A549 (cell line): ENCODE measurements around the gene PROCR. TPM values are rescaled to one million over a fixed set of nuclear protein-coding genes. Genes with fewer than 3 reads are reported as not detected.

ENCODE experiments used
- ATAC-seq, 2 experiments: fragments of 200-7000 bp in 1 of 2; fragments of >200 bp in 1 of 2; cut with Nextera tagmentation in 1 of 2; cut with Tn5 transposase in 1 of 2; 3 replicates each; pipeline versions ENCODE4 v1.8.0 to v1.9.1; 2018 to 2020; ENCODE audit warnings: mild to moderate bottlenecking in 1 of 2, moderate library complexity in 1 of 2
- CTCF ChIA-PET: fragments of 300-600 bp; sonication (Branson Sonifier 250); formaldehyde crosslinking; extraction: SDS; loops from one replicate; lab custom pipeline; 2021; ENCODE audit warnings: antibody characterized with exemption, inconsistent platforms; lab: Yijun Ruan, JAX
- POLR2A ChIA-PET: fragments of 350-600 bp; formaldehyde crosslinking; extraction: SDS; loops from one replicate; lab custom pipeline; 2021; ENCODE audit warnings: antibody characterized with exemption, inconsistent platforms; lab: Yijun Ruan, JAX
- DNase-seq, 2 experiments: peaks; one replicate each; pipeline versions ENCODE4 v3.0.0 to v3.0.0-alpha.2; 2011 to 2016; ENCODE audit warnings: low read depth in 1 of 2, low spot score in 1 of 2
- FAIRE-seq: peaks from 2 replicates; lab custom pipeline; 2011; peaks lifted over from hg19 to GRCh38; lab: Jason Lieb, UNC
- H3K27ac ChIP-seq, 2 experiments: fragments of >200 bp; sonication (Bioruptor Twin); formaldehyde crosslinking; 3 replicates each; pipeline ENCODE4 v1.5.1; 2016 to 2017
- H3K4me1 ChIP-seq: fragments of >200 bp; sonication (Bioruptor Twin); formaldehyde crosslinking; 3 replicates; pipeline ENCODE4 v1.6.1; 2016
- H3K4me2 ChIP-seq: fragments of >200 bp; sonication (Bioruptor Twin); formaldehyde crosslinking; 3 replicates; pipeline ENCODE4 v1.6.1; 2016
- H3K4me3 ChIP-seq: fragments of >200 bp; sonication (Bioruptor Twin); formaldehyde crosslinking; 3 replicates; pipeline ENCODE4 v1.5.1; 2016
- H3K9me3 ChIP-seq: fragments of >200 bp; sonication (Bioruptor Twin); formaldehyde crosslinking; 3 replicates; pipeline ENCODE4 v1.6.1; 2016
- ATOH8 ChIP-seq: fragments of 250-450 bp; sonication (Bioruptor Pico); IDR thresholded peaks from 2 replicates; pipeline ENCODE4 v1.5.0; 2020; ENCODE audit warnings: low read depth, mild to moderate bottlenecking, moderate library complexity
- BCL3 ChIP-seq: fragments of >200 bp; sonication (Bioruptor Twin); formaldehyde crosslinking; IDR thresholded peaks from 3 replicates; pipeline ENCODE4 v1.6.1; 2016
- BHLHE40 ChIP-seq: IDR thresholded peaks from 2 replicates; pipeline ENCODE4 v1.6.1; 2012; ENCODE audit warnings: low read depth, low read length, inconsistent platforms
- CBX2 ChIP-seq: fragments of 200-600 bp; sonication (generic); IDR thresholded peaks from 2 replicates; pipeline ENCODE4 v1.6.1; 2016; ENCODE audit warnings: low read depth, mild to moderate bottlenecking, borderline replicate concordance
- CBX8 ChIP-seq: fragments of 200-600 bp; sonication (generic); IDR thresholded peaks from 2 replicates; pipeline ENCODE4 v1.6.1; 2016
- EHF ChIP-seq: fragments of 250-450 bp; sonication (Bioruptor Pico); IDR thresholded peaks from 2 replicates; pipeline ENCODE4 v1.5.0; 2020; ENCODE audit warnings: mild to moderate bottlenecking
- EHMT2 ChIP-seq: fragments of 200-600 bp; sonication (generic); IDR thresholded peaks from 2 replicates; pipeline ENCODE4 v1.6.1; 2016; ENCODE audit warnings: antibody characterized with exemption, low read depth, mild to moderate bottlenecking, moderate library complexity
- EP300 ChIP-seq, 2 experiments: fragments of >200 bp; sonication (Bioruptor Twin); formaldehyde crosslinking; IDR thresholded peaks; 2 replicates in 1 of 2; 3 replicates in 1 of 2; pipeline ENCODE4 v1.6.1; 2016 to 2017
- GATA3 ChIP-seq: IDR thresholded peaks from 2 replicates; pipeline ENCODE4 v1.6.1; 2012; ENCODE audit warnings: borderline replicate concordance
- HEYL ChIP-seq: fragments of 250-450 bp; sonication (Bioruptor Pico); IDR thresholded peaks from 2 replicates; pipeline ENCODE4 v1.8.0; 2021; ENCODE audit warnings: mild to moderate bottlenecking, moderate library complexity
- HMGXB4 ChIP-seq: fragments of 250-450 bp; sonication (Bioruptor Pico); IDR thresholded peaks from 2 replicates; pipeline ENCODE4 v1.5.0; 2021; ENCODE audit warnings: mild to moderate bottlenecking, moderate library complexity, borderline replicate concordance
- HOXB13 ChIP-seq: fragments of 250-450 bp; sonication (Bioruptor Pico); IDR thresholded peaks from 2 replicates; pipeline ENCODE4 v1.5.0; 2020; ENCODE audit warnings: low read depth, mild to moderate bottlenecking, moderate library complexity
- KDM1A ChIP-seq: fragments of 200-600 bp; sonication (generic); IDR thresholded peaks from 2 replicates; pipeline ENCODE4 v1.6.1; 2016; ENCODE audit warnings: low read depth, mild to moderate bottlenecking
- MAFK ChIP-seq: fragments of 450-650 bp; IDR thresholded peaks from 2 replicates; pipeline ENCODE4 v1.6.1; 2014; ENCODE audit not compliant: partially characterized antibody
- MAX ChIP-seq: IDR thresholded peaks from 2 replicates; pipeline ENCODE4 v1.6.1; 2012
- MAZ ChIP-seq: fragments of 150-350 bp; IDR thresholded peaks from 2 replicates; pipeline ENCODE4 v1.6.1; 2014; ENCODE audit warnings: antibody characterized with exemption, low read depth, low read length, borderline replicate concordance
- NPAS2 ChIP-seq: fragments of 250-450 bp; sonication (Bioruptor Pico); IDR thresholded peaks from 2 replicates; pipeline ENCODE4 v1.8.0; 2022; ENCODE audit warnings: mild to moderate bottlenecking, moderate library complexity, borderline replicate concordance
- PBX3 ChIP-seq: IDR thresholded peaks from 2 replicates; pipeline ENCODE4 v1.6.1; 2012
- PHF8 ChIP-seq: fragments of 200-600 bp; sonication (generic); IDR thresholded peaks from 2 replicates; pipeline ENCODE4 v1.6.1; 2016; ENCODE audit warnings: low read depth, mild to moderate bottlenecking, antibody characterized with exemption, moderate library complexity, borderline replicate concordance
- POLR2A ChIP-seq: IDR thresholded peaks from 2 replicates; pipeline ENCODE4 v1.6.1; 2012; ENCODE audit warnings: mild to moderate bottlenecking, low read length
- POLR2AphosphoS2 ChIP-seq: conservative IDR thresholded peaks from 2 replicates; pipeline ENCODE4 v1.6.1; 2012; ENCODE audit warnings: low read length, improper control_type of control experiment, inconsistent platforms
- RCOR1 ChIP-seq: fragments of 150-350 bp; IDR thresholded peaks from 2 replicates; pipeline ENCODE4 v1.6.1; 2014; ENCODE audit warnings: antibody characterized with exemption, low read length, low read depth
- RNF2 ChIP-seq: fragments of 200-600 bp; sonication (generic); IDR thresholded peaks from 2 replicates; pipeline ENCODE4 v1.6.1; 2016; ENCODE audit warnings: low read depth, mild to moderate bottlenecking, antibody characterized with exemption, moderate library complexity, borderline replicate concordance
- ZC3H11A ChIP-seq: fragments of 450-650 bp; IDR thresholded peaks from 2 replicates; pipeline ENCODE4 v1.6.1; 2014; ENCODE audit warnings: antibody characterized with exemption, mild to moderate bottlenecking
- WGBS: methylation state at CpG from one replicate; pipeline ENCODE4 v1.1.6; 2017; ENCODE audit errors: missing lambda C conversion rate; 5-methylcytosine and 5-hydroxymethylcytosine counted together
- polyA minus RNA-seq: library from RNA; depleted of rRNA, polyadenylated mRNA; stranded (reverse); fragments of >200 nt; gene quantifications from 2 replicates; pipeline ENCODE4 v1.2.3, GENCODE V29; 2011; rRNA and poly(A)+ RNA removed
- polyA plus RNA-seq, 4 experiments: library from polyadenylated mRNA; depleted of rRNA in 3 of 4; stranded (reverse); fragments of >200 nt; fragmentation: RNase III in 1 of 4; extraction: RNeasy Plus Mini Kit Qiagen cat#74134 plus additional on column Dnase treatment in 1 of 4; gene quantifications; 2 replicates in 3 of 4; 3 replicates in 1 of 4; pipeline ENCODE4 v1.2.3, GENCODE V29; 2011 to 2017
- TF ChIP-seq, protein P1 (sequence below): fragments of 200-600 bp; sonication (generic); IDR thresholded peaks from 2 replicates; pipeline ENCODE4 v1.6.1; 2016; ENCODE audit warnings: antibody characterized with exemption, mild to moderate bottlenecking, moderate library complexity
- TF ChIP-seq, protein P2 (sequence below): fragments of >200 bp; sonication (Bioruptor Twin); formaldehyde crosslinking; IDR thresholded peaks from 3 replicates; pipeline ENCODE4 v1.5.1; 2016
- TF ChIP-seq, protein P3 (sequence below): fragments of 150-350 bp; IDR thresholded peaks from 2 replicates; pipeline ENCODE4 v1.6.1; 2014; ENCODE audit warnings: low read depth, mild to moderate bottlenecking, low read length

The PROCR gene
- polyA plus RNA-seq (2011; rRNA removed) (123 and 127 TPM in 2 replicates), polyA plus RNA-seq (2017; fragmentation: RNase III; extraction: RNeasy Plus Mini Kit Qiagen cat#74134 plus additional on column Dnase treatment) (132 to 149 TPM (median 134 TPM) in 3 replicates), polyA minus RNA-seq (57.6 and 61.8 TPM in 2 replicates)
- polyA plus RNA-seq (2012; cell fraction: cytosol; rRNA removed): 183 and 229 TPM in 2 replicates
- polyA plus RNA-seq (2012; cell fraction: nucleus; rRNA removed): 195 and 257 TPM in 2 replicates

GRCh38 chr20:35171753-35172433, at the start of gene PROCR:
TSS of gene PROCR (plus strand) at chr20:35172072. CDS start at chr20:35172155, 83 bp downstream.
- peaks cover 25% of the 10 kb centered on the region for H3K4me1 ChIP-seq
- H3K27ac ChIP-seq: peak within 1 kb of the TSS; percentile 85 to 87
- H3K4me2 ChIP-seq: peak within 1 kb of the TSS; percentile 77
- H3K4me3 ChIP-seq: peak within 1 kb of the TSS; percentile 61
- ChIA-PET POLR2A (interaction anchor here (0.6 kb wide), 1 partner anchor 25 kb away, joined by 3 read pairs; the partner anchor contains the start of gene EDEM2), CTCF (no interaction called here)
- DNase-seq (peak; percentile 94 to 96), FAIRE-seq (no peak), ATAC-seq (peak; percentile 96 to 98)
- WGBS: 2% methylated on average over 16 of the region's 16 CpGs
- H3K9me3 ChIP-seq: no peaks in the 10 kb centered on the region
- no peak for TF ChIP-seq BHLHE40
- TF ChIP-seq ATOH8 (CRISPR knock-in tag): no peak
- TF ChIP-seq POLR2AphosphoS2: no peak
- no peak for TF ChIP-seq EHF (CRISPR knock-in tag)
- peak; percentile 55 for TF ChIP-seq POLR2A
- TF ChIP-seq MAZ: peak; percentile 66; the same call in 1 of the 2 replicates
- no peak for TF ChIP-seq CBX2
- TF ChIP-seq PBX3: no peak
- TF ChIP-seq BCL3: no peak
- TF ChIP-seq, protein P1, sequence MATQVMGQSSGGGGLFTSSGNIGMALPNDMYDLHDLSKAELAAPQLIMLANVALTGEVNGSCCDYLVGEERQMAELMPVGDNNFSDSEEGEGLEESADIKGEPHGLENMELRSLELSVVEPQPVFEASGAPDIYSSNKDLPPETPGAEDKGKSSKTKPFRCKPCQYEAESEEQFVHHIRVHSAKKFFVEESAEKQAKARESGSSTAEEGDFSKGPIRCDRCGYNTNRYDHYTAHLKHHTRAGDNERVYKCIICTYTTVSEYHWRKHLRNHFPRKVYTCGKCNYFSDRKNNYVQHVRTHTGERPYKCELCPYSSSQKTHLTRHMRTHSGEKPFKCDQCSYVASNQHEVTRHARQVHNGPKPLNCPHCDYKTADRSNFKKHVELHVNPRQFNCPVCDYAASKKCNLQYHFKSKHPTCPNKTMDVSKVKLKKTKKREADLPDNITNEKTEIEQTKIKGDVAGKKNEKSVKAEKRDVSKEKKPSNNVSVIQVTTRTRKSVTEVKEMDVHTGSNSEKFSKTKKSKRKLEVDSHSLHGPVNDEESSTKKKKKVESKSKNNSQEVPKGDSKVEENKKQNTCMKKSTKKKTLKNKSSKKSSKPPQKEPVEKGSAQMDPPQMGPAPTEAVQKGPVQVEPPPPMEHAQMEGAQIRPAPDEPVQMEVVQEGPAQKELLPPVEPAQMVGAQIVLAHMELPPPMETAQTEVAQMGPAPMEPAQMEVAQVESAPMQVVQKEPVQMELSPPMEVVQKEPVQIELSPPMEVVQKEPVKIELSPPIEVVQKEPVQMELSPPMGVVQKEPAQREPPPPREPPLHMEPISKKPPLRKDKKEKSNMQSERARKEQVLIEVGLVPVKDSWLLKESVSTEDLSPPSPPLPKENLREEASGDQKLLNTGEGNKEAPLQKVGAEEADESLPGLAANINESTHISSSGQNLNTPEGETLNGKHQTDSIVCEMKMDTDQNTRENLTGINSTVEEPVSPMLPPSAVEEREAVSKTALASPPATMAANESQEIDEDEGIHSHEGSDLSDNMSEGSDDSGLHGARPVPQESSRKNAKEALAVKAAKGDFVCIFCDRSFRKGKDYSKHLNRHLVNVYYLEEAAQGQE: no peak
- peak; percentile 60 for TF ChIP-seq MAX
- TF ChIP-seq GATA3: no peak; the same call in 1 of the 2 replicates
- no peak for TF ChIP-seq RNF2
- no peak for TF ChIP-seq RCOR1
- TF ChIP-seq EP300 (IDR thresholded peaks at IDR 0.05): no peak
- TF ChIP-seq HEYL (CRISPR knock-in tag): no peak
- peak; percentile 46 for TF ChIP-seq MAFK
- TF ChIP-seq HOXB13 (CRISPR knock-in tag): no peak
- TF ChIP-seq, protein P2, sequence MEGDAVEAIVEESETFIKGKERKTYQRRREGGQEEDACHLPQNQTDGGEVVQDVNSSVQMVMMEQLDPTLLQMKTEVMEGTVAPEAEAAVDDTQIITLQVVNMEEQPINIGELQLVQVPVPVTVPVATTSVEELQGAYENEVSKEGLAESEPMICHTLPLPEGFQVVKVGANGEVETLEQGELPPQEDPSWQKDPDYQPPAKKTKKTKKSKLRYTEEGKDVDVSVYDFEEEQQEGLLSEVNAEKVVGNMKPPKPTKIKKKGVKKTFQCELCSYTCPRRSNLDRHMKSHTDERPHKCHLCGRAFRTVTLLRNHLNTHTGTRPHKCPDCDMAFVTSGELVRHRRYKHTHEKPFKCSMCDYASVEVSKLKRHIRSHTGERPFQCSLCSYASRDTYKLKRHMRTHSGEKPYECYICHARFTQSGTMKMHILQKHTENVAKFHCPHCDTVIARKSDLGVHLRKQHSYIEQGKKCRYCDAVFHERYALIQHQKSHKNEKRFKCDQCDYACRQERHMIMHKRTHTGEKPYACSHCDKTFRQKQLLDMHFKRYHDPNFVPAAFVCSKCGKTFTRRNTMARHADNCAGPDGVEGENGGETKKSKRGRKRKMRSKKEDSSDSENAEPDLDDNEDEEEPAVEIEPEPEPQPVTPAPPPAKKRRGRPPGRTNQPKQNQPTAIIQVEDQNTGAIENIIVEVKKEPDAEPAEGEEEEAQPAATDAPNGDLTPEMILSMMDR: no peak
- no peak for TF ChIP-seq ZC3H11A
- no peak for TF ChIP-seq CBX8
- TF ChIP-seq EHMT2: no peak
- TF ChIP-seq, protein P3, sequence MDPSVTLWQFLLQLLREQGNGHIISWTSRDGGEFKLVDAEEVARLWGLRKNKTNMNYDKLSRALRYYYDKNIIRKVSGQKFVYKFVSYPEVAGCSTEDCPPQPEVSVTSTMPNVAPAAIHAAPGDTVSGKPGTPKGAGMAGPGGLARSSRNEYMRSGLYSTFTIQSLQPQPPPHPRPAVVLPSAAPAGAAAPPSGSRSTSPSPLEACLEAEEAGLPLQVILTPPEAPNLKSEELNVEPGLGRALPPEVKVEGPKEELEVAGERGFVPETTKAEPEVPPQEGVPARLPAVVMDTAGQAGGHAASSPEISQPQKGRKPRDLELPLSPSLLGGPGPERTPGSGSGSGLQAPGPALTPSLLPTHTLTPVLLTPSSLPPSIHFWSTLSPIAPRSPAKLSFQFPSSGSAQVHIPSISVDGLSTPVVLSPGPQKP: no peak
- no peak for TF ChIP-seq HMGXB4
- no peak for TF ChIP-seq PHF8
- no peak for TF ChIP-seq NPAS2 (CRISPR knock-in tag)
- no peak for TF ChIP-seq KDM1A
